ENCODE results near the gene ANGPTL1.

The ANGPTL1 gene

DNA sequence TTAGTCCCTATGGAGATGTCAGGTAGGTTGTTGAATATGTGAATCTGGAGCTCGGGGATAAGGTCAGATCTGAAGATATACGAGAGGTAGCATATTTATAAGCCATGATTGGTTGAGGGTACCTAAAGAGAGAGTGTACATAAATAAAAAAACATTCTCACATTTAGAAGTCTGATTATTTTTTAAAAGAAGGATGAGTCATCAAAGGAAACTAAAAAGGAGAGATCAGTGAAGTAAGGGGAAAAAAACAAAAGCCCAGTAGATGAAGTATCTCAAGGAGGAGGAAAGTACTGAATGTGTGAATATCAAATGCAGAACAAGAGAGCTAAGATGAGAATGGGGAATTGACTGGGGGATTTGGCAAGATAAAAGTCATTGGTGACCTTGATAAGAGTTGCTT is 15.7 kb upstream of the ANGPTL1 start:
- no peak for DNase-seq (ENCODE audit: low read depth)
- no peak overlapping the region for H3K4me3 ChIP-seq (ENCODE audit: low read depth, low read length)
- no peak for TF ChIP-seq POLR2A (IDR thresholded peaks at IDR 0.05; ENCODE audit: extremely low read depth, insufficient read length)
- TF ChIP-seq, protein P1, sequence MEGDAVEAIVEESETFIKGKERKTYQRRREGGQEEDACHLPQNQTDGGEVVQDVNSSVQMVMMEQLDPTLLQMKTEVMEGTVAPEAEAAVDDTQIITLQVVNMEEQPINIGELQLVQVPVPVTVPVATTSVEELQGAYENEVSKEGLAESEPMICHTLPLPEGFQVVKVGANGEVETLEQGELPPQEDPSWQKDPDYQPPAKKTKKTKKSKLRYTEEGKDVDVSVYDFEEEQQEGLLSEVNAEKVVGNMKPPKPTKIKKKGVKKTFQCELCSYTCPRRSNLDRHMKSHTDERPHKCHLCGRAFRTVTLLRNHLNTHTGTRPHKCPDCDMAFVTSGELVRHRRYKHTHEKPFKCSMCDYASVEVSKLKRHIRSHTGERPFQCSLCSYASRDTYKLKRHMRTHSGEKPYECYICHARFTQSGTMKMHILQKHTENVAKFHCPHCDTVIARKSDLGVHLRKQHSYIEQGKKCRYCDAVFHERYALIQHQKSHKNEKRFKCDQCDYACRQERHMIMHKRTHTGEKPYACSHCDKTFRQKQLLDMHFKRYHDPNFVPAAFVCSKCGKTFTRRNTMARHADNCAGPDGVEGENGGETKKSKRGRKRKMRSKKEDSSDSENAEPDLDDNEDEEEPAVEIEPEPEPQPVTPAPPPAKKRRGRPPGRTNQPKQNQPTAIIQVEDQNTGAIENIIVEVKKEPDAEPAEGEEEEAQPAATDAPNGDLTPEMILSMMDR (IDR thresholded peaks at IDR 0.05; ENCODE audit: low read depth, low read length) = no peak
- TF ChIP-seq, protein P2, sequence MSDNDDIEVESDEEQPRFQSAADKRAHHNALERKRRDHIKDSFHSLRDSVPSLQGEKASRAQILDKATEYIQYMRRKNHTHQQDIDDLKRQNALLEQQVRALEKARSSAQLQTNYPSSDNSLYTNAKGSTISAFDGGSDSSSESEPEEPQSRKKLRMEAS (IDR thresholded peaks at IDR 0.05; ENCODE audit: low read depth, low read length) = no peak
- TF ChIP-seq MYC (IDR thresholded peaks at IDR 0.05; ENCODE audit: low read depth, low read length) = no peak

DNA sequence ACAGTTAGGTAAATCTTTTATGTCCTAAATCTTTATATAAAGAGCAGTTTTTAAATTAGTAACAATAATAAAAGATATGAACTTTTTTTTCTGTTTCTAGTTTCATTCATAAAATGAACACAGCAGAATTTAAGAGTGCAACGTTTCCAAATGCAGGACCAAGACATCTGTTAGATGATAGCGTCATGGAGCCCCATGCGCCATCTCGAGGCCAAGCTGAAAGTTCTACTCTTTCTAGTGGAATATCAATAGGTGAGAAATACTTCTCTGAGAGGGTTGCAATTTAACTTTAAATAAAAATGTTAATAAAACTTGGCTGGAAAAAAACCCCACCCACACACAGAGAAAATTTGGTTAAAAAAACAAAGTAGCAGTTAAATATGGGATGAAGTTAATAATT is 15.0 kb upstream of the ANGPTL1 start:
- no peak overlapping the region for H3K4me3 ChIP-seq (ENCODE audit: low read depth, low read length)
- DNase-seq (ENCODE audit: low read depth) = no peak
- TF ChIP-seq POLR2A (IDR thresholded peaks at IDR 0.05; ENCODE audit: extremely low read depth, insufficient read length) (no peak), MYC (IDR thresholded peaks at IDR 0.05; ENCODE audit: low read depth, low read length) (no peak)
- TF ChIP-seq, protein P1 (IDR thresholded peaks at IDR 0.05; ENCODE audit: low read depth, low read length) = no peak
- TF ChIP-seq, protein P2 (IDR thresholded peaks at IDR 0.05; ENCODE audit: low read depth, low read length) = no peak

DNA sequence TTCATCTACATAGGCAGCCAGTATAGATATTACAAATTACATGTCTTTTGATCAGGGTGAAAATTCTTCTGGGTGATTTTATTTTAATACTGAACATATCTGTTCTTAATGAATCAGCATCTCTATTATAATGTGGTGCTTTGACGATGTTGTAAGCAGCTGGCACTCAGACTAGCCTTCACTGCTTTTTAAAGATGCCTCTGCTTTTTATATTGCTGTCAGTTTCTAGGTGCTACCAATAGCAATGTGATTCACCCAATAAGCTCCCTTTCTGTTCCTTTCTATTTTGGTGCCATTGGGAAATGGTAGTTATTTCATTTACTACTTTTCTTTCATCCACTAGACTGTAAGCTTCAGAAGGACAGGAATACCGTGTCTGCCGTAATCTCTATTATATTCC is 11.1 kb upstream of the ANGPTL1 start:
- no peak for DNase-seq (ENCODE audit: low read depth)
- H3K4me3 ChIP-seq (ENCODE audit: low read depth, low read length) = no peak overlapping the region
- TF ChIP-seq POLR2A (IDR thresholded peaks at IDR 0.05; ENCODE audit: extremely low read depth, insufficient read length) (no peak), MYC (IDR thresholded peaks at IDR 0.05; ENCODE audit: low read depth, low read length) (no peak)
- TF ChIP-seq, protein P1 (IDR thresholded peaks at IDR 0.05; ENCODE audit: low read depth, low read length) = no peak
- TF ChIP-seq, protein P2 (IDR thresholded peaks at IDR 0.05; ENCODE audit: low read depth, low read length) = no peak

DNA sequence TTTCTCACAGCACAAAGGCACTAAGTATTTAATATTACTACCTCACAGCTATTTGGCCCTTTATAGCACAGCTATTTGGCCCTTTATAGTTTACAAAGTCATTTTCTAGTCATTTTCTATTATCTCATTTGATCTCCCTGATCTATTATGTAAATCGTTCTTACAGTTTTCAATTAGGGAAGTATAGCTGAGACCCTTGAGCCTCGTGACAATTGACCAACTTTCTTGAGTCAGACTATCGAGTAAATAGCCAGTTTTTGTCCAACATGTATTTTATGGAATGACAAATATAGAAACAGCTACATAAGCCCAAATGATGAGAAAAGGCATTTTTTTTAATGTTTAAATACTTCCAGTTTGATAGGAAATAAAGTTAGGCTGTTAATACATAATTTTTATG is 7.0 kb upstream of the ANGPTL1 start:
- no peak overlapping the region for H3K4me3 ChIP-seq (ENCODE audit: low read depth, low read length)
- DNase-seq (ENCODE audit: low read depth) = peak; percentile 71
- no peak for TF ChIP-seq MYC (IDR thresholded peaks at IDR 0.05; ENCODE audit: low read depth, low read length)
- TF ChIP-seq, protein P2 (IDR thresholded peaks at IDR 0.05; ENCODE audit: low read depth, low read length) = no peak
- TF ChIP-seq, protein P1 (IDR thresholded peaks at IDR 0.05; ENCODE audit: low read depth, low read length) = no peak
- TF ChIP-seq POLR2A (IDR thresholded peaks at IDR 0.05; ENCODE audit: extremely low read depth, insufficient read length) = no peak

DNA sequence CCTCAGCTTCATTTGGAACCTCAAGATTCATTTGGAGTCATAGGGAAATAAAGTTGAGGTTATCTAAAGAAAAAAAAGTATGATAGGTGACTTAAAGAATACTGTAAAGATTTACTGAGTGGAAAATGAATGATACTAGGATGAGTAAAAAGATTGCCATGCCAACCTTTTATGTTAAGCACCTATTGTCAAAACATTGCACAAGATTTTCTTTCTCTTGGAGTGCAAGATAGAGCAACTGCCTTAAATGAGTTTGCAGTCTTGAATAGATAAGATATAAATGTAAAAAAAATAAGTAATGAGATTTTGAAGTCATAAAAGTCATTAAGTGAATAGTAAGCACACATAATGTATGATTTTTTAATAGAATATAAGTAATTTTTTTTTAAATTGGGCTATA is 5.1 kb upstream of the ANGPTL1 start:
- TF ChIP-seq, protein P2 (IDR thresholded peaks at IDR 0.05; ENCODE audit: low read depth, low read length) = no peak
- no peak for TF ChIP-seq MYC (IDR thresholded peaks at IDR 0.05; ENCODE audit: low read depth, low read length)
- no peak for TF ChIP-seq POLR2A (IDR thresholded peaks at IDR 0.05; ENCODE audit: extremely low read depth, insufficient read length)
- TF ChIP-seq, protein P1 (IDR thresholded peaks at IDR 0.05; ENCODE audit: low read depth, low read length) = no peak
- no peak for DNase-seq (ENCODE audit: low read depth)
- H3K4me3 ChIP-seq (ENCODE audit: low read depth, low read length) = no peak overlapping the region

DNA sequence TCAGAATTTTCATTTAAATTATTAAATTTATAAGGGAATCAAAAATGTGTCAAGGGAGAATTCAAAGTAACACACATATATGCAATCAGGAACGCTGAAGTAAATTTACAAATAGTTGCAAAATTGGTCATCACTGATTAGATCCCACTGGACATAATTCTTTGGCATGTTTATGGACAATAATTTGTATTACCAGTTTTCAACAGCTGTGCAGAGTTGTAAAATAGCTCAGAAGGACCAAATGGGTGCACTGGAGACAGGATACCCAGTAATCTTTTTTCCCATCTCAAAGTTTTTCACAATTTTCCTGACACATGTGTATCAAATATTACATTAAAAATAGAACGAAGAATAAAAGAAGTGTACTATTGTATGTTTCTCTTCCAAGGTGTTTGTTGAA is 4.1 kb upstream of the ANGPTL1 start:
- no peak overlapping the region for H3K4me3 ChIP-seq (ENCODE audit: low read depth, low read length)
- TF ChIP-seq, protein P2 (IDR thresholded peaks at IDR 0.05; ENCODE audit: low read depth, low read length) = no peak
- TF ChIP-seq POLR2A (IDR thresholded peaks at IDR 0.05; ENCODE audit: extremely low read depth, insufficient read length) = no peak
- TF ChIP-seq, protein P1 (IDR thresholded peaks at IDR 0.05; ENCODE audit: low read depth, low read length) = no peak
- no peak for TF ChIP-seq MYC (IDR thresholded peaks at IDR 0.05; ENCODE audit: low read depth, low read length)
- no peak for DNase-seq (ENCODE audit: low read depth)
